Activated T-helper 9 cell treated with anti-CD3 and anti-CD28 coated beads, Interleukin-2, amount 50 U/mL, for 16 hours (primary cell): ENCODE data around the gene MMP24OS.
A peak's percentile ranks its signal among the peaks of the same experiment; 100 is the strongest.

Experiments used
- DNase-seq: peaks from one replicate; pipeline ENCODE4 v3.0.0-alpha.2; 2020; ENCODE audit warnings: low read depth

The MMP24OS gene

GRCh38 chr20:35251613-35251940, 26.3 kb downstream of the MMP24OS start:
- DNase-seq: no peak

DNA sequence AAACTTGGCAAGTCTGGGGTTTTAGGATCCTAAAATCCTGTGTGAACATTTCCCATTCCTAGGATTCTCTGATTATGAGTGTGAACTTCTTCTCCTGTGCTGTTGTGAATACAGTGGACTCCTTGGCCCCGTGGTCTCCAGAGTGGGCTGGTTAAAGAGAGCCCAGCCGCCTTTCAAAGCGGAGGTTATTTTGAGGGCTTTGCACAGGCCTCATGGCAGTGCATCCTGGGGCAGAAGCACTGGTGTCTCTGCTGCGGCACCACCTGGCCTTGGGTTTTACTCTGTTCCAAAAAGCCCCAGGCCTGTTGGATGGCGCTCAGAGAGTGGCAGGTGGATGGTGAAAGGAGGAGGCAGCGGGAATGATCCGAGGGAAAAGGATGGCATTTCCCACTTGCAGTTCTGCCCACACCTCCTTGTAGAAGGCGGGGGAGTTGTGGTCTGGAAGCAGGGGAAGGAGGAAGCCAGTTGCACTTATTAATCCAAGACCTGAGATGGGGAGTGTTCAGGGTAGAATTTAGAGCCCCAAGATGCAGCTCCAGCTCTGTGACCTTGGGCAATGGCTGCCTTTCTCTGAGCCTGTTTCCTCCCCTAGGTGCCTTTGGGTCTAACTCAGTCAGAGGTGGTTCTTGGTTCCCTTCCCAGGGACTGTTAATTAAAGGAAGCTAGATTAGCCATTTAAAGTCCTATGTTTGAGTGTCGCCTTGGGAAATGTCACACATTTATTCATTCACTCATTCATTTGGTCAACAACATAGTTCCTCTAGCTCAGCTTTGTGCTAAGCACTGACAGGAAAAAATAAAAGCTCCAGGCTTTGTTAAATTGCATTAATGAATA, 29.1 kb downstream of the MMP24OS start:
- no peak for DNase-seq

GRCh38 chr20:35246723-35247122, 31.2 kb downstream of the MMP24OS start:
- no peak for DNase-seq

DNA sequence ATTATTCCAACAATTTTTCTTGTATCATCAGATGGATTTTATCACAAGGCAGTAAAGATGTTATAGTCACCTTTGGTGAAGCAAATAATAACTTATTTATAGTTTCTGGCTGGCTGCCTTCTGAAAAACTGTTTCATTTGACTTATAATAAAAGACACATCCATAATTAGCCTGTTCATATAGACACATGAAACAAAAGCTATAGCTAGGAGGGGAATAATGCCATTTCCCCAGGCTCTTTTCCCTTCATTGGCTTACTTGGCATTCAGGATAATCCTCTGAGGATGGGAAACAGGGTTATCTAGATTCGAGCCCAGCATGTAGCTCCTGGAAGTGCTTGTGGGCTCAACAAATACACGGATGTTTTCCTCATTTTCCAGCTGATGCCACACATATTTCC, 33.9 kb downstream of the MMP24OS start:
- no peak for DNase-seq

- DNase-seq: no peak
Measured at GRCh38 chr20:35243317-35243716, 34.6 kb downstream of the MMP24OS start.

DNA sequence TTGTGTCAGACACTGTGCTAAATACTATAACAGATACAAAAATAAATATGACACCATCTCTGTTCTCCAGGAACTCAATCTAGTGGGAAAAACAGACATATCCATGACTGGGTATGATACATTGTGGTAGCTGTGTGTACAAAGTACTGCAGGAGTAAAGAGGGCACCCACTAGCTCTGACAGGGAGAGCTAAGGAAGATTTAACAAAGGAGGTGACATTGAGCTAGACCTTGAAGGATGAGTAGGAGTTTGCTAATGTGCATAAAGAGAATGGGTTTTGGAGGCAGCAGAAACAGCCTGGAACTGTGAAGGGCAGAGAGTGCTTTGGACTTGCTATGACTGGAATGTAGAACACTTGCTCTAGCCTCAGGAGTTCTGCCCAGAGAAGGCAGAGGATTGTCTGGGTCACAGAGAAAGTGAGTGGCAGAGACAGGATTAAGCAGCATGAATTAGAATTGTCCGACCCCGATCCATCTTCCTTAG, 37.1 kb downstream of the MMP24OS start:
- no peak for DNase-seq

GRCh38 chr20:35240083-35240810, 37.7 kb downstream of the MMP24OS start:
- DNase-seq: no peak

DNA sequence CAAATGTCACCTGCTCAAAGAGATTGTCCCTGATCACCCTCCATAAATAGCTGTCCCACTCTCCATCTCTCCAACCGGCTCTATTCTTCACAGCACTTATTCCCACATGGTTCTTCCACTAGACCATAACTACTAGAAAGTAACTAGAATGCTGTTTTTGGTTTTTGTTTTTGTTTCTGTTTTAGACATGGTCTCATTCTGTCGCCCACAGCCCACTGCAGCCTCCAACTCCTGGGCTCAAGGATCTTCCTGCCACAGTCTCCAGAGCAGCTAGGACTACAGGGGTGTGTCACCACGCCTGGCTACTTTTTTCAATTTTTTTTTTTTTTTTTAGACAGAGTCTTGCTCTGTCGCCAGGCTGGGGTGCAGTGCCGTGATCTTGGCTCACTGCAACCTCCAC, 39.2 kb downstream of the MMP24OS start:
- DNase-seq: no peak

- DNase-seq: no peak
Measured at GRCh38 chr20:35238170-35238569, 39.8 kb downstream of the MMP24OS start.

DNA sequence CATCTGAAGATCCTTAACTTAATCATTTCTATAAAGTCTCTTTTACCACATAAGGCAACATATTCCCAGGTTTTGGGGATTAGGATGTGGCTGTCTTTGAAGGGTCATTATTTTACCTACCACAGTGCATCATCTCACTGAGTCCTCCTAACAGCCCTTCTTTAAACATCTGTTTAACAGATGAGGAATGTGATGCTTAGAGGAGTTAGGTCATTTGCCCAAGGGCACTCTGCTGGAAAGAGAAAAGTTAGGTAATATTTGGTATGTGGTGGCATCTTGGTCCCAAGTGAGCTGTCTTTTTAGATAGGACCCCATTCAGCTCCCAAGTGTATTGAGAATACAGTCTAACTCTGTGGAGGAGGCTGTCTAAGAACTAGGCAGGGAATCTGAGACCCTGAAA, 40.4 kb downstream of the MMP24OS start:
- no peak for DNase-seq

- DNase-seq: no peak
Measured at GRCh38 chr20:35235881-35236280, 42.0 kb downstream of the MMP24OS start.

DNA sequence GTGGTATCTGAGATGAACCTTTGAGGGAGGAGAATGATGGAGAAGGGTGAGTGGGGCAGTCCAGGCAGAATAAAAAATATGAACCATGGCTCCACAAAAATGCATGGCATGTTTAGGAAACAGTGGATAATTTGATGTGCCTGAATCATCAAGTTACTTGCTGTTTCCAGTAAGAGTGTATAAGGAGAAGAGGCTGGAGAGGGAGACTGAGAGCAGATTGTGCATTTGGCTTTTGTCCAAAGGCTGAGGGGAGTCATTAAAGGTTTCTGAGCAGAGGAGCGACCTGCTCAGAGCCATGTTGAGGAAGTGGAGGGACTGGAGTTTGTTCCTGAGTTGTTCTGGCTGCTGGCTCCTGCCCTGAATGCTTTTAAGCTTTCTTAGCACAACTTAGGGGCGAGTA, 45.3 kb downstream of the MMP24OS start:
- DNase-seq: no peak

- peak; percentile 18 for DNase-seq
Measured at GRCh38 chr20:35226884-35227681, 50.8 kb downstream of the MMP24OS start.
